HUDEP-2 (cell line): Measurements from ENCODE around the gene ATP1B4.

Experiments
- DNase-seq, 76 experiments: peaks; one replicate each; lab custom pipeline; 2025; ENCODE audit not compliant: unreplicated experiment in 76 of 76; lab: John Stamatoyannopoulos, UW

The ATP1B4 gene

GRCh38 chrX:120372667-120373370 lies 10.9 kb downstream of the ATP1B4 start:
- DNase-seq = no peak

- no peak for DNase-seq
Measured at GRCh38 chrX:120377179-120377578, 15.3 kb downstream of the ATP1B4 start.

DNA sequence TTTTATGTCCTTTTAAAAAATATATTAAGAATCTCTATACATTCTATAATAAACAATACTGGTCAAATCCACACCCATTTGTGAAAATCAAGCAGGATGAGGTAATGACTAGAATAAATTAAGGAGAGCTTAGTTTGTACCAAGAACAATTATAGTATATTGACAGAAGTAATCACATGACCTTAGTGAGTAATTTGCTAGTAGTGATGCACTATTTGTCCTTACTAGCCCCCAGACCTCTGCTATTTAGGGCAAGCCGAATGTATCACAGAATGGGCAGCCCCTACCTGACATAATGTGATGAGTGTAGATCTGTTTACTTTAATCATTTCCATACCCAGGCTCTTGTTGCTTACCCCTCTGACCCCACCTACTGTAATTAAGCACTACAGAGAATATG lies 15.8 kb downstream of the ATP1B4 start:
- DNase-seq = no peak

DNA sequence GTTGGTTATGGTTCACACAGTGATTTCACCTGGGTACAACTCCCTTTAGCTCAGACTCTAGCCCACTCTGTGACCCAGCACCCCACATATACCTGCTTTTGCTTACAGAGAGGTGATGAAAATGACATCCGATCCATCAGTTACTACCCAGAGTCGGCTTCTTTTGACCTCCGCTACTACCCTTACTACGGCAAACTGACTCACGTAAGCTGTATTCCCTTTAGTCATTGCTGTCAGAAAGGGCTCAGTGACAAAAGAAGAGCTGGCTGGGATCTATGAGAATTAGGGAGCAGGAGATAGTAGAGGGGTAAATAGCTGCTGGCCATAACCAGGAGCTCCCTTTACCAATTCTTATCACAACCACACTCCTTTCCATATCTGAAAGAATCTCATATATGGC lies 16.7 kb downstream of the ATP1B4 start:
- no peak for DNase-seq

GRCh38 chrX:120379937-120380681 lies 18.2 kb downstream of the ATP1B4 start:
- no peak for DNase-seq

DNA sequence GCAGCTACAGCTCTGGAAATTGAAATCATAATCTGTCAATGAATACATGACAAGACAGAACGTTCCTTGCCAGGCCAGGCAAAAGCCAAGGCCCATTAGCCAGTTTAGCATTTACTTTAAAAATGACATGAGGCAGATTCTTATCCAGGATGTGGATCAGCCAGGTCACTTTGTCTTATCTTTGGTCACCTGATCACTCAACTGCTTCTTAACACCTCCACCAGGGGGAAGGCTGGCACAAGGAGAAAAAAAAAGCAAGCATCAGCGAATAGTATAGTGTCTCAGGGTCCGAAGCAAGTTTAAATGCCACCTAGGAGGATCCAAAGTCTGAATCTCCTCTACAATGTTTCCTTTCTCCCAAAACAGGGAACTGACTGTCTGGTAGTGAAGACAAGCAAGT lies 18.8 kb downstream of the ATP1B4 start:
- no peak for DNase-seq

DNA sequence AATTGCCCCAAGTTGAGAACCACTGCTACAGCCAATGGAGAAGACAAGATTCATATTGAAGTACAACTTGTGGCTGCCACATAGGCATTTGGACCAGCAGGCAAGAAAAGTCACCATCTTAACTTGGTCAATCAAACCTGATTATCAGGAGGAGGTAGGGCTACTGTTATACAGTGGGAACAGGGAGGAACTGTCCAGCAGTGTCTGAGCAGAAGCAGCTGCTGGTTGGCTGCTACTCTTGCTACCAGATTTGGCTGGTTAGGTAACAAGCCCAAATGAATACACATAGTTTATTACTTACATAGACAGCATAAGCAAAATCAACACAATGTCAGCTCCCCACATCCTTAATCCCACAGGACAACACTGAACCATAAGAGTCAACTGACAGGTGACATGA lies 39.4 kb downstream of the ATP1B4 start:
- no peak for DNase-seq

DNA sequence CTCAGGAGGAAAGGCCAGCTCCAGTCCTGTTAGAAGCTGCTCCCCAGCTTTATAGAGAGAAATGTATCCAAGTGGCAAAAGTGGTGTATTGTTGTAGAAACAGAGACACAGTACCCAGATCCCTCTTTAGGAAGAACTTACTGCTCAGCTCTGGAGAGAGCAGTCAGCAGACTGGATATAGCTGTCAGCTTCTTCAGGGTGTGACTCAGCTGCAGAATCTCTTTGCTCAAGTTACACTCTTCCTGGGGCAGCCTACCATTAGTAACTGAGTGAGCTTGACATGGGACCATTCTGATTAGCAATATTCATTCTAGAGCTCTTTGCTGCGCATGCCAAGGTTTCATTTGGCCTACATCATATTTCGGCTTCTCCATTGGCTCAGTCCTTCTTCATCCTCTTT lies 40.5 kb downstream of the ATP1B4 start:
- DNase-seq = no peak

GRCh38 chrX:120406638-120407037 lies 44.7 kb downstream of the ATP1B4 start:
- no peak for DNase-seq

- DNase-seq = no peak
Measured at GRCh38 chrX:120408168-120408567, 46.3 kb downstream of the ATP1B4 start.

- no peak for DNase-seq
Measured at GRCh38 chrX:120419463-120419862, 57.6 kb downstream of the ATP1B4 start.

DNA sequence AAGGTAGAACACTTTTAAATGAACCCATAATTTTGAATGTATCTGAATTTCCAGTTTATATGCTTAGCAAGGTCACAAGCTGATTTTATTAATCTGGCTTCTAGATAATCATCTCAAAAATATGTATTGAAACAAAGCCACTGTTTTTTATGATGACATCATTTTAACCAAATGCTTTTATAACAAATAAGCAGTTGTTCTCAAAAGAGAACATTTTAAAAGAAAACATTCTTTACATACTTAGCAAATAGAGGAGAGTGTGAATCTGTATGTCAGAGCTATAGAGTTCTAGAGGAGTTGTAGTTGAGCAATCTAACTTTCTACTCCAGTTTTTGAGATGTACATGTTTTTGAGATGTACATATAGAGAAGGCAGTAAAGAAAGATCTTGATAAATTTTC lies 64.7 kb downstream of the ATP1B4 start:
- no peak for DNase-seq

DNA sequence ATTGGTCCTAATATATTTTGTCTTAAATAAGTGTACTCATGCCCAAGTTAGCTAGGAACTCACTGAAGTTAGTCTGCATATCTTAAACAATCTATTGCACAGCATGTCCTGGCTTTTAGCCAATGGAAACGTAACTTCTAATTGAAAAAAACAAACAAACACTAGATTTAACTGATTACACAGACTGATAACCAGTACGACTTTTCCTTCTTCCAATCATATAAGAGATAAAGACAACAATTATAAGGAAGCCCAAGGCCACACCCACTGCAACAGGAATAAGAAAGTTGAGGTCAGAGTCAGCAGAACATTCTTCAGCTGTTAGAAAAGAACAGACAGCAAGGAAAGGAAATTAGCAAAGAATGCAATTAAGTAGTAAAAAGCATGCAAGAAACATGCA lies 66.4 kb downstream of the ATP1B4 start:
- no peak for DNase-seq

DNA sequence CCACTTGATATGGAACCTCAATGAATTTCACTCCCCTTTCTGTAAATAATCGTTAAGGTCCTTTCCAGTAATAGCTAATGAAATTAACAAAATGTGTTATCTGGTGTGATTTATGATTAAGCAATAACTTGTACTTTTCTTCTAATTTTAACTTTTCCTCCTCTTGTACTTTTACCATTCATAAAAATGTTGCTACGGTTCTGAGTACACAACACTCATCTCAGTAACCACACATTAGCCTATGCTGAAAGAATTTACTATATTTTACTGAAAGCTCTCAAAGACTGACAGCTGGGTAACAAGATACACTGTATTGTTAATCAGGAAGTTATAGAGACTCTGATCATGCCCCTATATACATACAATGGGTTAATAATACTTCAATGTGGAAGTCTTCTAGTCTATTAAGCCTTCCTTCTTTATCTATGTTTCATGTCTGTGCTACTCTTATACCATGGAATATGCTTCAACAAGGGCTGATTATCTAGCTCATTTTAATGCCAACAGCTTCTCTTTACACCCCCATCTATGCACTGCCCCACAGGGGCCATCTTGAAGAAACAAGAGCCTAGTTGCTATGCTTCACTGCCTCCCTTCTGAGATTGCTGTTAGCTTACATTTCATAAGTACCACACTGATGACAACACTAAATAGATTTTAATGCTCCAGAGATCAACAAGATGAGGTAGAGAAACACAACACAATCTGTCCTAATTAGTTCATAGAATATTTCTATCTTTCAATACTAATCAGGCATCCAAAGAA lies 68.1 kb downstream of the ATP1B4 start:
- no peak for DNase-seq
